K562 (cell line): ENCODE data around the gene SLCO2B1. TPM values are rescaled to one million over a fixed set of nuclear protein-coding genes. Genes with fewer than 3 reads are reported as not detected.

Source experiments
- ATAC-seq: fragments of 200-7000 bp; cut with Tn5 transposase; 3 replicates; pipeline ENCODE4 v1.9.1; 2020; ENCODE audit warnings: moderate library complexity
- BruUV-seq: library from RNA; stranded (reverse); fragments of 400-500 nt; replicated peaks from 2 replicates; lab custom pipeline; 2021; lab: Mats Ljungman, UMichigan
- CTCF ChIA-PET: fragments of 300-600 bp; formaldehyde crosslinking; extraction: SDS; loops from one replicate; lab custom pipeline; 2021; ENCODE audit warnings: low intra/inter-chr PET ratio; lab: Yijun Ruan, JAX
- POLR2A ChIA-PET: fragments of 300-600, 350-650 bp; sonication (Branson Sonifier 250); formaldehyde crosslinking; extraction: SDS; loops from one replicate; lab custom pipeline; 2021; ENCODE audit warnings: antibody characterized with exemption, inconsistent platforms; lab: Yijun Ruan, JAX
- DNase-seq, 4 experiments: peaks; one replicate each; pipeline versions ENCODE4 v3.0.0 to v3.0.0-alpha.2; 2011 to 2018; ENCODE audit warnings: low spot score in 3 of 4, mixed read lengths in 3 of 4; ENCODE audit errors: extremely low read depth in 1 of 4
- FAIRE-seq: peaks from 2 replicates; lab custom pipeline; 2011; peaks lifted over from hg19 to GRCh38; lab: Jason Lieb, UNC
- H2AFZ ChIP-seq: 2 replicates; pipeline ENCODE4 v1.6.0; 2011; ENCODE audit warnings: low read depth, low read length, control low read depth, inconsistent platforms
- H3K27ac ChIP-seq: fragments of 200-600 bp; 3 replicates; pipeline ENCODE4 v1.8.0; 2011; ENCODE audit warnings: low read depth, mild to moderate bottlenecking, control low read depth, inconsistent platforms, low read length, moderate library complexity, mixed read lengths; ENCODE audit errors: extremely low read depth
- H3K27me3 ChIP-seq, 2 experiments: fragments of 300-600 bp in 1 of 2; 2 replicates in 1 of 2; 3 replicates in 1 of 2; pipeline versions ENCODE4 v1.6.0 to v1.8.0; 2011; ENCODE audit warnings: inconsistent platforms in 2 of 2, low read length in 2 of 2, mild to moderate bottlenecking in 1 of 2, mixed read lengths in 1 of 2, moderate library complexity in 1 of 2; ENCODE audit not compliant: control insufficient read depth in 2 of 2, insufficient read depth in 2 of 2
- H3K36me3 ChIP-seq: fragments of 300-600 bp; 3 replicates; pipeline ENCODE4 v1.8.0; 2011; ENCODE audit warnings: mild to moderate bottlenecking, low read length, inconsistent platforms; ENCODE audit not compliant: control insufficient read depth, insufficient read depth
- H3K4me1 ChIP-seq, 2 experiments: fragments of 200-600 bp in 1 of 2; replicated peaks in 1 of 2; 2 replicates in 1 of 2; 3 replicates in 1 of 2; pipeline versions ENCODE4 v1.5.1 to v1.8.0; 2011; ENCODE audit warnings: inconsistent platforms in 2 of 2, low read length in 2 of 2, mild to moderate bottlenecking in 1 of 2, mixed read lengths in 1 of 2, moderate library complexity in 1 of 2; ENCODE audit not compliant: control insufficient read depth in 2 of 2, insufficient read depth in 2 of 2
- H3K4me2 ChIP-seq: 2 replicates; pipeline ENCODE4 v1.6.1; 2011; ENCODE audit warnings: low read length, control low read depth, inconsistent platforms, mixed read lengths; ENCODE audit not compliant: insufficient read depth
- H3K4me3 ChIP-seq: fragments of 200-600 bp; sonication (generic), shearing (Covaris generic); 2 replicates; pipeline ENCODE4 v1.5.1; 2016; ENCODE audit warnings: control low read depth, inconsistent platforms
- H3K79me2 ChIP-seq: fragments of 200-600 bp; 3 replicates; pipeline ENCODE4 v1.8.0; 2011; ENCODE audit warnings: low read length, inconsistent platforms; ENCODE audit not compliant: control insufficient read depth, insufficient read depth
- H3K9ac ChIP-seq, 2 experiments: 2 replicates each; pipeline versions ENCODE4 v1.6.0 to v1.6.1; 2011; ENCODE audit warnings: low read depth in 2 of 2, low read length in 2 of 2, control low read depth in 1 of 2, inconsistent platforms in 1 of 2, mild to moderate bottlenecking in 1 of 2, mixed read lengths in 1 of 2; ENCODE audit not compliant: insufficient read depth in 1 of 2
- H3K9me1 ChIP-seq: one replicate; pipeline ENCODE4 v1.6.0; 2011; ENCODE audit warnings: inconsistent platforms, mild to moderate bottlenecking, low read length, moderate library complexity; ENCODE audit not compliant: control insufficient read depth, insufficient read depth
- H3K9me3 ChIP-seq: replicated peaks from 2 replicates; pipeline ENCODE4 v1.5.1; 2011; ENCODE audit warnings: low read depth, low read length, inconsistent platforms; ENCODE audit not compliant: control insufficient read depth, insufficient read depth
- H4K20me1 ChIP-seq: replicated peaks from 2 replicates; pipeline ENCODE4 v1.6.1; 2011; ENCODE audit warnings: low read length, inconsistent platforms, mixed read lengths; ENCODE audit not compliant: control insufficient read depth, insufficient read depth
- EP300 ChIP-seq: IDR thresholded peaks from 2 replicates; pipeline ENCODE4 v1.6.1; 2012; ENCODE audit warnings: low read length, improper control_type of control experiment
- ESRRA ChIP-seq: fragments of 450-650 bp; IDR thresholded peaks from 2 replicates; pipeline ENCODE4 v1.6.1; 2014; ENCODE audit warnings: low read depth, mild to moderate bottlenecking, moderate library complexity, borderline replicate concordance
- KLF16 ChIP-seq: IDR thresholded peaks from 2 replicates; pipeline ENCODE4 v1.6.1; 2016; ENCODE audit warnings: antibody characterized with exemption
- MYC ChIP-seq, 2 experiments: fragments of 250-450 bp in 1 of 2; sonication (Bioruptor Pico) in 1 of 2; IDR thresholded peaks; 2 replicates each; pipeline versions ENCODE4 v1.5.1 to v1.6.1; 2012 to 2021; ENCODE audit warnings: low read depth in 2 of 2, borderline replicate concordance in 1 of 2, improper control_type of control experiment in 1 of 2, low read length in 1 of 2, mild to moderate bottlenecking in 1 of 2, moderate library complexity in 1 of 2
- PHF21A ChIP-seq: fragments of 450-650 bp; IDR thresholded peaks from 2 replicates; pipeline ENCODE4 v1.6.1; 2017; ENCODE audit warnings: low read depth, borderline replicate concordance
- POLR2H ChIP-seq: IDR thresholded peaks from 2 replicates; pipeline ENCODE4 v1.6.1; 2016; ENCODE audit warnings: missing genetic modification characterization, low read depth, mild to moderate bottlenecking, control low read depth, missing compliant biosample characterization, moderate library complexity
- RBM17 ChIP-seq: fragments of 200-400 bp; formaldehyde crosslinking; IDR thresholded peaks from 2 replicates; pipeline ENCODE4 v1.6.1; 2017; ENCODE audit warnings: low read depth, mild to moderate bottlenecking, low read length, borderline replicate concordance
- SMARCA5 ChIP-seq: fragments of 450-650 bp; IDR thresholded peaks from 2 replicates; pipeline ENCODE4 v1.6.1; 2016
- TAF7 ChIP-seq: fragments of 450-650 bp; IDR thresholded peaks from 2 replicates; pipeline ENCODE4 v1.6.1; 2016; ENCODE audit warnings: missing genetic modification characterization, missing compliant biosample characterization
- ZBTB17 ChIP-seq: fragments of 450-650 bp; formaldehyde crosslinking; IDR thresholded peaks from 2 replicates; pipeline ENCODE4 v1.4.0; 2020; ENCODE audit warnings: mild to moderate bottlenecking
- ZBTB8A ChIP-seq: fragments of 450-650 bp; IDR thresholded peaks from 2 replicates; pipeline ENCODE4 v1.6.1; 2018; ENCODE audit warnings: mild to moderate bottlenecking, moderate library complexity; ENCODE audit not compliant: partially characterized antibody
- ZNF280A ChIP-seq: fragments of 450-650 bp; IDR thresholded peaks from 2 replicates; pipeline ENCODE4 v1.6.1; 2018; ENCODE audit warnings: mild to moderate bottlenecking, low read depth; ENCODE audit not compliant: partially characterized antibody
- ZNF316 ChIP-seq: fragments of 450-650 bp; IDR thresholded peaks from 2 replicates; pipeline ENCODE4 v1.6.1; 2016
- ZNF41 ChIP-seq: fragments of 250-450 bp; sonication (Bioruptor Pico); conservative IDR thresholded peaks from 2 replicates; pipeline ENCODE4 v1.4.0; 2020; ENCODE audit warnings: mild to moderate bottlenecking
- WGBS: fragments of 100-300 bp; shearing (Covaris generic); methylation state at CpG from one replicate; pipeline ENCODE4 v1.1.6; 2016; ENCODE audit warnings: low coverage, mixed read lengths; ENCODE audit not compliant: insufficient coverage; ENCODE audit errors: missing lambda C conversion rate; 5-methylcytosine and 5-hydroxymethylcytosine counted together
- in situ Hi-C: fragments of 300-500 bp; cut with MboI; formaldehyde crosslinking; loops from 4 replicates; pipeline ENCODE4 v1.15.0; 2018; ENCODE audit warnings: inconsistent platforms, mixed read lengths
- intact Hi-C: fragments of 100-400 bp; cut with micrococcal nuclease; formaldehyde crosslinking; loops from 2 replicates; pipeline ENCODE4 v1.14.2; 2022
- polyA plus RNA-seq, 8 experiments: library from polyadenylated mRNA; depleted of rRNA in 4 of 8; stranded (reverse) in 5 of 8; unstranded in 3 of 8; fragments of >200 nt; fragmentation: Nextera tagmentation in 2 of 8; fragmentation: Illumina TruSeq in 1 of 8; extraction: Ambion mirVana in 2 of 8; extraction: Trizol in 1 of 8; gene quantifications; 2 replicates each; pipeline versions ENCODE4 v1.2.1 to v1.2.3, GENCODE V29; 2011 to 2014; ENCODE audit warnings: inconsistent platforms in 1 of 8, missing spikeins in 1 of 8
- total RNA-seq, 7 experiments: library from RNA; depleted of rRNA in 6 of 7; stranded (reverse); fragments of >200 nt in 6 of 7; fragmentation: Illumina TruSeq in 2 of 7; extraction: Trizol in 2 of 7; gene quantifications; 2 replicates each; pipeline versions ENCODE4 v1.2.1 to v1.2.3, GENCODE V29; 2011 to 2021; ENCODE audit warnings: low replicate concordance in 1 of 7
- TF ChIP-seq, protein P1 (sequence below): sonication (generic); formaldehyde crosslinking; IDR thresholded peaks from 2 replicates; pipeline ENCODE4 v1.8.0; 2023; ENCODE audit warnings: missing genetic modification reagents, mild to moderate bottlenecking, borderline replicate concordance
- TF ChIP-seq, protein P2 (sequence below): fragments of 250-450 bp; sonication (Bioruptor Pico); IDR thresholded peaks from 2 replicates; pipeline ENCODE4 v1.8.0; 2022; ENCODE audit warnings: moderate library complexity, mild to moderate bottlenecking, inconsistent platforms

Gene SLCO2B1
- total and polyA plus RNA-seq, 9 of the 15 experiments (the other 6 are each of a cell fraction or from before 2014, with no cell fraction given), result 0.70 to 14.7 (median 7.6) TPM

DNA sequence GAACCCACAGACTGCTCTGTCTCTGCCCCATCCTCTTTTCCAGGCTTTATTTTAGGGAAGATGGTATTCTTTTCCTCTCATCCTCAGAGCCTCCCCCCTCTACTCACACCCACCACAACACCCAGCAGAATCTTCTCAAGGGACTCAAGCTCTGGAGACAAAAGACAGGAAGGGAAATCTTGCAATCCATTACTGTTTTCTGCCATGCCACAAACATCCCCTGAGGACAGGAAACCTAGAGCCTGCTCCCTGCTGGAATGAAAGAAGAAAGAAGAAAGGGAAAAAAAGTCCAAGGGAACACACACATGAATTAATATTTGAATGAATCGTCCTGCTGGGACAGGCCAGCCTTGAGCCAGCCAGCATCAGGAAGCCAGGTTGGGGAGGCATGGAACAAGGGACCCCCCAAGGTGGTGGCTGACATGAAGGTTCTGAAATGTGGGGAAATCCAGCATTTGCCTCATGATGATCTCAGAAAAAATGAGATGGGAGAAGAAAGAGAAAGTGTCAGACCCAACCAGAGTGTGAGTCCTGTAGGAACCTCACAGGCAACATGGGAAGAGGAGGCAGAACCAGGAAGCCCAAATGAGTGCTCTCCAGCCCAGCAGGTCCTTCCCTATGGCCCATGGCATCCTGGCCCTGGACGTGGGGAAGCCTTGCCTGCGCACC lies 34.0 kb downstream of the SLCO2B1 start:
- POLR2A ChIA-PET, result no interaction called here
- intact Hi-C loops, result no loop called here
- 38% methylated on average over 3 of the region's 3 CpGs for WGBS
- no peak overlapping the region for H3K4me3 ChIP-seq
- no peak overlapping the region for H3K4me2 ChIP-seq
- H4K20me1 ChIP-seq, result no peaks in the 10 kb centered on the region
- no peaks in the 10 kb centered on the region for H3K9me1 ChIP-seq
- H2AFZ ChIP-seq, result no peak overlapping the region
- TF ChIP-seq, protein P1, sequence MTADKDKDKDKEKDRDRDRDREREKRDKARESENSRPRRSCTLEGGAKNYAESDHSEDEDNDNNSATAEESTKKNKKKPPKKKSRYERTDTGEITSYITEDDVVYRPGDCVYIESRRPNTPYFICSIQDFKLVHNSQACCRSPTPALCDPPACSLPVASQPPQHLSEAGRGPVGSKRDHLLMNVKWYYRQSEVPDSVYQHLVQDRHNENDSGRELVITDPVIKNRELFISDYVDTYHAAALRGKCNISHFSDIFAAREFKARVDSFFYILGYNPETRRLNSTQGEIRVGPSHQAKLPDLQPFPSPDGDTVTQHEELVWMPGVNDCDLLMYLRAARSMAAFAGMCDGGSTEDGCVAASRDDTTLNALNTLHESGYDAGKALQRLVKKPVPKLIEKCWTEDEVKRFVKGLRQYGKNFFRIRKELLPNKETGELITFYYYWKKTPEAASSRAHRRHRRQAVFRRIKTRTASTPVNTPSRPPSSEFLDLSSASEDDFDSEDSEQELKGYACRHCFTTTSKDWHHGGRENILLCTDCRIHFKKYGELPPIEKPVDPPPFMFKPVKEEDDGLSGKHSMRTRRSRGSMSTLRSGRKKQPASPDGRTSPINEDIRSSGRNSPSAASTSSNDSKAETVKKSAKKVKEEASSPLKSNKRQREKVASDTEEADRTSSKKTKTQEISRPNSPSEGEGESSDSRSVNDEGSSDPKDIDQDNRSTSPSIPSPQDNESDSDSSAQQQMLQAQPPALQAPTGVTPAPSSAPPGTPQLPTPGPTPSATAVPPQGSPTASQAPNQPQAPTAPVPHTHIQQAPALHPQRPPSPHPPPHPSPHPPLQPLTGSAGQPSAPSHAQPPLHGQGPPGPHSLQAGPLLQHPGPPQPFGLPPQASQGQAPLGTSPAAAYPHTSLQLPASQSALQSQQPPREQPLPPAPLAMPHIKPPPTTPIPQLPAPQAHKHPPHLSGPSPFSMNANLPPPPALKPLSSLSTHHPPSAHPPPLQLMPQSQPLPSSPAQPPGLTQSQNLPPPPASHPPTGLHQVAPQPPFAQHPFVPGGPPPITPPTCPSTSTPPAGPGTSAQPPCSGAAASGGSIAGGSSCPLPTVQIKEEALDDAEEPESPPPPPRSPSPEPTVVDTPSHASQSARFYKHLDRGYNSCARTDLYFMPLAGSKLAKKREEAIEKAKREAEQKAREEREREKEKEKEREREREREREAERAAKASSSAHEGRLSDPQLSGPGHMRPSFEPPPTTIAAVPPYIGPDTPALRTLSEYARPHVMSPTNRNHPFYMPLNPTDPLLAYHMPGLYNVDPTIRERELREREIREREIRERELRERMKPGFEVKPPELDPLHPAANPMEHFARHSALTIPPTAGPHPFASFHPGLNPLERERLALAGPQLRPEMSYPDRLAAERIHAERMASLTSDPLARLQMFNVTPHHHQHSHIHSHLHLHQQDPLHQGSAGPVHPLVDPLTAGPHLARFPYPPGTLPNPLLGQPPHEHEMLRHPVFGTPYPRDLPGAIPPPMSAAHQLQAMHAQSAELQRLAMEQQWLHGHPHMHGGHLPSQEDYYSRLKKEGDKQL (CRISPR knock-in tag), result no peak
- TF ChIP-seq ZNF41 (CRISPR knock-in tag), result no peak
- no peak for TF ChIP-seq TAF7 (tag)
- TF ChIP-seq MYC (IDR thresholded peaks at IDR 0.05; ENCODE audit: low read depth, low read length), result no peak
- TF ChIP-seq MYC (CRISPR knock-in tag; IDR thresholded peaks at IDR 0.05; ENCODE audit: borderline replicate concordance, low read depth), result no peak
- TF ChIP-seq KLF16, result no peak
- no peak for TF ChIP-seq ZNF316
- no peak for TF ChIP-seq PHF21A
- TF ChIP-seq ESRRA, result no peak
- TF ChIP-seq ZNF280A, result no peak
- no peak for TF ChIP-seq ZBTB8A
- no peak for TF ChIP-seq ZBTB17
- TF ChIP-seq SMARCA5, result no peak
- no peak for TF ChIP-seq RBM17
- TF ChIP-seq POLR2H (tag), result no peak
- TF ChIP-seq, protein P2, sequence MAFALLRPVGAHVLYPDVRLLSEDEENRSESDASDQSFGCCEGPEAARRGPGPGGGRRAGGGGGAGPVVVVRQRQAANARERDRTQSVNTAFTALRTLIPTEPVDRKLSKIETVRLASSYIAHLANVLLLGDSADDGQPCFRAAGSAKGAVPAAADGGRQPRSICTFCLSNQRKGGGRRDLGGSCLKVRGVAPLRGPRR (CRISPR knock-in tag), result no peak
- no peak for TF ChIP-seq EP300
- TF ChIP-seq, all 486 proteins: peak for 0
- no peak for DNase-seq
- H3K27me3 ChIP-seq, result no peaks in the 10 kb centered on the region; a peak in 1 of 5 replicates
- H3K36me3 ChIP-seq, result no peaks in the 10 kb centered on the region
- BruUV-seq, result no TSS peak
- no peaks in the 10 kb centered on the region for H3K79me2 ChIP-seq
- in situ Hi-C loops, result no loop called here
- H3K4me1 ChIP-seq, result no peaks in the 10 kb centered on the region
- ATAC-seq, result no peak
- no peaks in the 10 kb centered on the region for H3K9me3 ChIP-seq
- FAIRE-seq, result no peak
- no peak overlapping the region for H3K27ac ChIP-seq
- no peak overlapping the region for H3K9ac ChIP-seq
- CTCF ChIA-PET, result interaction anchor here (0.6 kb wide), 1 partner anchor 849 kb away, joined by 3 read pairs; no protein-coding TSS in a partner anchor
